ENCODE data around the gene STAT3. TPM values are rescaled to one million over a fixed set of nuclear protein-coding genes. Genes with fewer than 3 reads are reported as not detected.
A peak's percentile ranks its signal among the peaks of the same experiment; 100 is the strongest.

STAT3 gene
- total RNA-seq, 3 donors from 2014 or later (not counting 1 experiment from before 2014, with no cell fraction given) = 190 to 246 (median 206) TPM

- WGBS (ENCODE audit: insufficient coverage) = under 1% methylated on average over 88 of the region's 88 CpGs
- TF ChIP-seq CTCF (IDR thresholded peaks at IDR 0.05) = no peak
- H3K27me3 Mint-ChIP-seq (ENCODE audit: low read depth in 2 of 2) = no peaks in the 10 kb centered on the region
- H3K36me3 Mint-ChIP-seq = no peaks in the 10 kb centered on the region
- no peaks in the 10 kb centered on the region for H3K9me3 Mint-ChIP-seq
- peaks cover 41% of the 10 kb centered on the region for H3K4me1 ChIP-seq (ENCODE audit: control insufficient read depth, insufficient read depth, low read length)
- peak within 1 kb of the TSS; percentile 93 for H3K4me3 Mint-ChIP-seq
- H3K9me3 ChIP-seq (ENCODE audit: control insufficient read depth, insufficient read depth, low read length) = no peaks in the 10 kb centered on the region
- ATAC-seq (peak; percentile 82 to 96 (median 89)), DNase-seq (peak; percentile 77 to 90)
- peak within 1 kb of the TSS; percentile 93 to 95 for H3K27ac Mint-ChIP-seq
- peak within 1 kb of the TSS; percentile 86 for H3K4me3 ChIP-seq (ENCODE audit: low read length)
- peaks cover 39 to 46% of the 10 kb centered on the region in 2 donors for H3K4me1 Mint-ChIP-seq
- peak within 1 kb of the TSS; percentile 93 for H3K27ac ChIP-seq (ENCODE audit: low read length)
- peaks cover 5% of the 10 kb centered on the region for H3K36me3 ChIP-seq (ENCODE audit: control insufficient read depth, insufficient read depth, low read length)
- no peaks in the 10 kb centered on the region for H3K27me3 ChIP-seq (ENCODE audit: control insufficient read depth, insufficient read depth, low read length)
- intact Hi-C loops (cut with micrococcal nuclease) = loop anchor here (1.0 to 5.0 kb wide), 3 partner anchors 15 to 106 kb away; partner anchors contain the start of gene KCNH4
Measured at GRCh38 chr17:42287977-42288802, 100.1 kb downstream of the STAT3 start, which contains the start of gene STAT5A. Gene STAT5A, plus strand, starts transcription at chr17:42288498. Its CDS starts 914 bp downstream, at chr17:42289412.

GRCh38 chr17:42287305-42287976, 100.8 kb downstream of the STAT3 start:
- no peaks in the 10 kb centered on the region for H3K9me3 ChIP-seq (ENCODE audit: control insufficient read depth, insufficient read depth, low read length)
- H3K9me3 Mint-ChIP-seq = no peaks in the 10 kb centered on the region
- H3K27ac ChIP-seq (ENCODE audit: low read length) = peak overlapping the region; percentile 93
- DNase-seq (peak in 1 of 2 donors; percentile 46), ATAC-seq (peak; percentile 33 to 52 (median 45))
- peak overlapping the region; percentile 86 for H3K4me3 ChIP-seq (ENCODE audit: low read length)
- intact Hi-C loops (cut with micrococcal nuclease) = loop anchor here (2.0 to 5.0 kb wide), 2 partner anchors 15 to 105 kb away; partner anchors contain the start of gene KCNH4
- 1% methylated on average over 9 of the region's 14 CpGs for WGBS (ENCODE audit: insufficient coverage)
- no peaks in the 10 kb centered on the region for H3K27me3 Mint-ChIP-seq (ENCODE audit: low read depth in 2 of 2)
- peaks cover 39 to 46% of the 10 kb centered on the region in 2 donors for H3K4me1 Mint-ChIP-seq
- H3K36me3 Mint-ChIP-seq = no peaks in the 10 kb centered on the region
- peaks cover 2% of the 10 kb centered on the region for H3K36me3 ChIP-seq (ENCODE audit: control insufficient read depth, insufficient read depth, low read length)
- H3K4me1 ChIP-seq (ENCODE audit: control insufficient read depth, insufficient read depth, low read length) = peaks cover 41% of the 10 kb centered on the region
- peak overlapping the region; percentile 93 to 95 for H3K27ac Mint-ChIP-seq
- no peaks in the 10 kb centered on the region for H3K27me3 ChIP-seq (ENCODE audit: control insufficient read depth, insufficient read depth, low read length)
- peak overlapping the region; percentile 93 for H3K4me3 Mint-ChIP-seq
- no peak for TF ChIP-seq CTCF (IDR thresholded peaks at IDR 0.05)

- no peaks in the 10 kb centered on the region for H3K9me3 ChIP-seq (ENCODE audit: control insufficient read depth, insufficient read depth, low read length)
- H3K4me3 Mint-ChIP-seq = peak overlapping the region; percentile 93
- peak overlapping the region; percentile 93 to 95 for H3K27ac Mint-ChIP-seq
- H3K4me1 ChIP-seq (ENCODE audit: control insufficient read depth, insufficient read depth, low read length) = peaks cover 41% of the 10 kb centered on the region
- no peak for ATAC-seq
- peak in 1 of 2 donors; percentile 33 for DNase-seq
- 28% methylated on average over 5 of the region's 5 CpGs for WGBS (ENCODE audit: insufficient coverage)
- H3K27me3 Mint-ChIP-seq (ENCODE audit: low read depth in 2 of 2) = no peaks in the 10 kb centered on the region
- H3K4me1 Mint-ChIP-seq = peaks cover 39 to 43% of the 10 kb centered on the region in 2 donors
- peak overlapping the region; percentile 93 for H3K27ac ChIP-seq (ENCODE audit: low read length)
- H3K27me3 ChIP-seq (ENCODE audit: control insufficient read depth, insufficient read depth, low read length) = no peaks in the 10 kb centered on the region
- H3K36me3 Mint-ChIP-seq = no peaks in the 10 kb centered on the region
- H3K9me3 Mint-ChIP-seq = no peaks in the 10 kb centered on the region
- H3K4me3 ChIP-seq (ENCODE audit: low read length) = no peak overlapping the region
- no peaks in the 10 kb centered on the region for H3K36me3 ChIP-seq (ENCODE audit: control insufficient read depth, insufficient read depth, low read length)
- no peak for TF ChIP-seq CTCF (IDR thresholded peaks at IDR 0.05)
- intact Hi-C loops (cut with micrococcal nuclease) = loop anchor here (2.0 to 5.0 kb wide), 2 partner anchors 14 to 104 kb away; partner anchors contain the start of gene KCNH4
Measured at GRCh38 chr17:42286411-42287221, 101.6 kb downstream of the STAT3 start.
